PC-3 (cell line): ENCODE results near the gene NPHP3. TPM values are rescaled to one million over a fixed set of nuclear protein-coding genes. Genes with fewer than 3 reads are reported as not detected.
A peak's percentile ranks its signal among the peaks of the same experiment; 100 is the strongest.
"Not testable (repeated sequence)": the region's sequence is repeated elsewhere in the genome, so short reads cannot be mapped to it uniquely, and the experiment has no call there.

Experiments
- ATAC-seq: fragments of 200-7000 bp; cut with Tn5 transposase; 2 replicates; pipeline ENCODE4 v1.9.1; 2020; ENCODE audit warnings: mild to moderate bottlenecking, moderate library complexity
- BruUV-seq: library from RNA; stranded (reverse); fragments of 400-500 nt; replicated peaks from 2 replicates; lab custom pipeline; 2021; lab: Mats Ljungman, UMichigan
- CTCF ChIA-PET: fragments of 300-600 bp; sonication (Branson Sonifier 250); formaldehyde crosslinking; loops from one replicate; lab custom pipeline; 2022; ENCODE audit warnings: antibody characterized with exemption; lab: Charles Lee
- POLR2A ChIA-PET: fragments of 300-600 bp; sonication (Branson Sonifier 250); formaldehyde crosslinking; loops from one replicate; lab custom pipeline; 2022; ENCODE audit warnings: antibody characterized with exemption; ENCODE audit not compliant: unreplicated experiment; lab: Charles Lee
- DNase-seq: peaks from one replicate; pipeline ENCODE4 v3.0.0-alpha.2; 2015
- H2AFZ ChIP-seq: fragments of 300-600 bp; sonication (generic); 2 replicates; pipeline ENCODE4 v1.6.0; 2016; ENCODE audit warnings: antibody characterized with exemption, low read length
- H3F3A ChIP-seq: fragments of 300-600 bp; sonication (generic); one replicate; pipeline ENCODE4 v1.6.0; 2017; ENCODE audit warnings: antibody characterized with exemption, low read length, control low read depth, mild to moderate bottlenecking; ENCODE audit not compliant: unreplicated experiment
- H3K27ac ChIP-seq: fragments of 300-600 bp; sonication (generic); 2 replicates; pipeline ENCODE4 v1.5.1; 2016; ENCODE audit warnings: mild to moderate bottlenecking, low read length
- H3K27me3 ChIP-seq: fragments of 300-600 bp; sonication (generic); 2 replicates; pipeline ENCODE4 v1.6.1; 2016; ENCODE audit warnings: low read length, mixed read lengths
- H3K36me3 ChIP-seq: fragments of 300-600 bp; sonication (generic); 2 replicates; pipeline ENCODE4 v1.6.1; 2016; ENCODE audit warnings: low read depth, mixed run types, low read length, mixed read lengths
- H3K4me1 ChIP-seq: fragments of 300-600 bp; sonication (generic); 2 replicates; pipeline ENCODE4 v1.5.1; 2016; ENCODE audit warnings: low read length; ENCODE audit not compliant: insufficient read depth
- H3K4me2 ChIP-seq: fragments of 300-600 bp; sonication (generic); 2 replicates; pipeline ENCODE4 v1.6.0; 2016; ENCODE audit warnings: low read length
- H3K4me3 ChIP-seq: fragments of 300-600 bp; sonication (generic); 2 replicates; pipeline ENCODE4 v1.5.1; 2016; ENCODE audit warnings: mild to moderate bottlenecking, low read length, mixed read lengths
- H3K79me2 ChIP-seq: fragments of 300-600 bp; sonication (generic); 2 replicates; pipeline ENCODE4 v1.6.1; 2017; ENCODE audit warnings: low read length, mixed read lengths
- H3K9ac ChIP-seq: fragments of 300-600 bp; sonication (generic); 2 replicates; pipeline ENCODE4 v1.6.0; 2016; ENCODE audit warnings: mild to moderate bottlenecking, low read length
- H3K9me2 ChIP-seq: fragments of 300-600 bp; sonication (generic); replicated peaks from 2 replicates; pipeline ENCODE4 v1.6.1; 2016; ENCODE audit warnings: mixed run types, low read length, mixed read lengths
- H3K9me3 ChIP-seq: fragments of 300-600 bp; sonication (generic); 2 replicates; pipeline ENCODE4 v1.6.1; 2016; ENCODE audit warnings: low read length, mixed read lengths
- H4K20me1 ChIP-seq: fragments of 300-600 bp; sonication (generic); 2 replicates; pipeline ENCODE4 v1.6.1; 2016; ENCODE audit warnings: low read length, mixed read lengths
- CTCF ChIP-seq: fragments of 300-600 bp; sonication (generic); conservative IDR thresholded peaks from 2 replicates; pipeline ENCODE4 v1.5.1; 2017; ENCODE audit warnings: antibody characterized with exemption, low read depth, mild to moderate bottlenecking, low read length
- EZH2 ChIP-seq: fragments of 300-600 bp; sonication (generic); IDR thresholded peaks from one replicate; pipeline ENCODE4 v1.6.1; 2017; ENCODE audit warnings: antibody characterized with exemption, mild to moderate bottlenecking, low read length; ENCODE audit not compliant: unreplicated experiment
- EZH2phosphoT487 ChIP-seq: fragments of 300-600 bp; sonication (generic); IDR thresholded peaks from 2 replicates; pipeline ENCODE4 v1.6.1; 2018; ENCODE audit warnings: mild to moderate bottlenecking, antibody characterized with exemption, low read length, borderline replicate concordance
- intact Hi-C: fragments of 100-400 bp; cut with micrococcal nuclease; formaldehyde crosslinking; loops from 2 replicates; pipeline ENCODE4 v1.9.0; 2023
- total RNA-seq: library from RNA; depleted of rRNA; stranded (reverse); fragments of >200 nt; gene quantifications from 2 replicates; pipeline ENCODE4 v1.2.3, GENCODE V29; 2014

Gene NPHP3
- total RNA-seq, 1 experiment from 2014 or later: 6.2 TPM

GRCh38 chr3:132756108-132756650 is 34.0 kb upstream of the NPHP3 start:
- Histone ChIP-seq H3K79me2 (no peaks in the 10 kb centered on the region), H2AFZ (no peak overlapping the region), H3K9ac (no peak overlapping the region), H3K27ac (no peak overlapping the region), H3K4me1 (no peaks in the 10 kb centered on the region), H3F3A (no peaks in the 10 kb centered on the region), H3K27me3 (peaks cover 12% of the 10 kb centered on the region), H3K4me2 (no peak overlapping the region), H4K20me1 (no peaks in the 10 kb centered on the region), H3K9me2 (no peaks in the 10 kb centered on the region), H3K36me3 (no peaks in the 10 kb centered on the region), H3K9me3 (no peaks in the 10 kb centered on the region), H3K4me3 (no peak overlapping the region)
- TF ChIP-seq EZH2phosphoT487 (no peak), EZH2 (no peak), CTCF (no peak)
- BruUV-seq: no TSS peak
- POLR2A ChIA-PET: no interaction called here
- CTCF ChIA-PET: no interaction called here
- DNase-seq (no peak), ATAC-seq (no peak)
- intact Hi-C loops: no loop called here

- TF ChIP-seq EZH2 (no peak), CTCF (no peak), EZH2phosphoT487 (no peak)
- no peak overlapping the region for H3K27ac ChIP-seq
- no peaks in the 10 kb centered on the region for H3K9me3 ChIP-seq
- H4K20me1 ChIP-seq: no peaks in the 10 kb centered on the region
- intact Hi-C loops: no loop called here
- H3K4me2 ChIP-seq: no peak overlapping the region
- no TSS peak for BruUV-seq
- H3K9me2 ChIP-seq: no peaks in the 10 kb centered on the region
- ChIA-PET POLR2A (no interaction called here), CTCF (no interaction called here)
- no peaks in the 10 kb centered on the region for H3K79me2 ChIP-seq
- H3K9ac ChIP-seq: no peak overlapping the region
- H3K27me3 ChIP-seq: peaks cover 9% of the 10 kb centered on the region
- no peak overlapping the region for H2AFZ ChIP-seq
- ATAC-seq (no peak), DNase-seq (no peak)
- H3K4me1 ChIP-seq: no peaks in the 10 kb centered on the region
- no peaks in the 10 kb centered on the region for H3F3A ChIP-seq
- no peak overlapping the region for H3K4me3 ChIP-seq
- no peaks in the 10 kb centered on the region for H3K36me3 ChIP-seq
These were observed 31.7 kb upstream of the NPHP3 start for GRCh38 chr3:132753946-132754345.

GRCh38 chr3:132749786-132750185 is 27.6 kb upstream of the NPHP3 start:
- POLR2A ChIA-PET: no interaction called here
- H3K9me3 ChIP-seq: no peaks in the 10 kb centered on the region
- intact Hi-C loops: no loop called here
- H3F3A ChIP-seq: no peaks in the 10 kb centered on the region
- H3K27ac ChIP-seq: no peak overlapping the region
- CTCF ChIA-PET: no interaction called here
- DNase-seq: peak; percentile 14
- no peaks in the 10 kb centered on the region for H4K20me1 ChIP-seq
- H3K9ac ChIP-seq: no peak overlapping the region
- no peak overlapping the region for H2AFZ ChIP-seq
- ATAC-seq: no peak
- no peaks in the 10 kb centered on the region for H3K36me3 ChIP-seq
- BruUV-seq: no TSS peak
- TF ChIP-seq EZH2: no peak
- TF ChIP-seq EZH2phosphoT487: no peak
- no peak for TF ChIP-seq CTCF
- H3K79me2 ChIP-seq: no peaks in the 10 kb centered on the region
- H3K4me3 ChIP-seq: no peak overlapping the region
- H3K4me2 ChIP-seq: no peak overlapping the region
- H3K4me1 ChIP-seq: no peaks in the 10 kb centered on the region
- H3K9me2 ChIP-seq: no peaks in the 10 kb centered on the region
- peaks cover 9% of the 10 kb centered on the region for H3K27me3 ChIP-seq

- ATAC-seq, H3F3A ChIP-seq, DNase-seq, H3K79me2 ChIP-seq, H3K27me3 ChIP-seq, H3K9me2 ChIP-seq, H4K20me1 ChIP-seq, H3K4me1 ChIP-seq, CTCF ChIA-PET, H3K4me3 ChIP-seq, intact Hi-C loops, H3K4me2 ChIP-seq, H3K27ac ChIP-seq, H3K9me3 ChIP-seq, POLR2A ChIA-PET, H3K36me3 ChIP-seq, H2AFZ ChIP-seq, H3K9ac ChIP-seq, BruUV-seq: not testable (repeated sequence)
These were observed 24.5 kb upstream of the NPHP3 start for GRCh38 chr3:132746720-132747119.
